GM21360 (cell line): Measurements from ENCODE around the gene PAK3.
A peak's percentile ranks its signal among the peaks of the same experiment; 100 is the strongest.

Experiments
- ATAC-seq: cut with Tn5 transposase; IDR thresholded peaks from one replicate; pipeline ENCODE4 v1.9.1; 2021; ENCODE audit warnings: mild to moderate bottlenecking, moderate library complexity; ENCODE audit not compliant: unreplicated experiment

The PAK3 gene

GRCh38 chrX:111095974-111096895, at the start of gene PAK3:
Gene PAK3 (plus strand): TSS chrX:111096191. CDS start chrX:111123104, 26,913 bp downstream.
- ATAC-seq = peak; percentile 35

DNA sequence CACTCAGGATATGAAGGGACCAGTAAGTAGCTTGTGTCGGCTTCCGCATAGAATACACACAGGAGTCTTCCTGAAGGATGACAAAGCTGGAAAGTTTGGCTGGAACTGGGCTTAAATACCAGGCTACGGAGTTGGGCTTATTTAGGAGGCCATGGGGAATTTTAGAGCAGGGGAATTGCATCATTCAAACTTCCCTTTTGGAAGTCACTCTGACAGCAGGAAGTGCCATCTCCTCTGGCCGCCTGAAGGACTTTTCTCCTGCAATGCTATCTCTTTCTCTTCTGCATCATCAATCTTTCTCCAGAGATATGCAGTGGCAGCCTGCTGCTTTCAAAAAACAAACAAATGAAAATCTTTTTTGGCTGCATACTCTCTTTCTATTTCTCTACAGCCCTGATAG, 48.4 kb upstream of the PAK3 start:
- no peak for ATAC-seq

DNA sequence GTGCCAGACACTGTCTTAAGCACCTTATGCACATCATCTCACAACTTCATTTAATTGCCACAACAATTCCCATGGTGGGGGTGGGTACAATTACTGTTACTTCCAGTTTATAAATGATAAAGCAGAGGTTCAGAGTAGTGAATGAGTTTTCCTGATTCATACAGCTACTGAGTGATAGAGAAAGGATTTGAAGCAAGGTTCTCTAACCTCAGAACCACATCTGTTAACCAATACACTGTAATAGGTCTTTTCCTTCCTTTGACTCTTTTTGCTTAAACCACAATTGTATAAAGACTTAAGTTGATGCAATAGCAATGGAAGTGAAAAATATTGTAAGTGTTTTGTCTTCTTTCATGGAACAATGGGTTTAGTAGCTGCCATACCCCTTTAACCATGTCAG, 43.5 kb upstream of the PAK3 start:
- ATAC-seq = no peak

DNA sequence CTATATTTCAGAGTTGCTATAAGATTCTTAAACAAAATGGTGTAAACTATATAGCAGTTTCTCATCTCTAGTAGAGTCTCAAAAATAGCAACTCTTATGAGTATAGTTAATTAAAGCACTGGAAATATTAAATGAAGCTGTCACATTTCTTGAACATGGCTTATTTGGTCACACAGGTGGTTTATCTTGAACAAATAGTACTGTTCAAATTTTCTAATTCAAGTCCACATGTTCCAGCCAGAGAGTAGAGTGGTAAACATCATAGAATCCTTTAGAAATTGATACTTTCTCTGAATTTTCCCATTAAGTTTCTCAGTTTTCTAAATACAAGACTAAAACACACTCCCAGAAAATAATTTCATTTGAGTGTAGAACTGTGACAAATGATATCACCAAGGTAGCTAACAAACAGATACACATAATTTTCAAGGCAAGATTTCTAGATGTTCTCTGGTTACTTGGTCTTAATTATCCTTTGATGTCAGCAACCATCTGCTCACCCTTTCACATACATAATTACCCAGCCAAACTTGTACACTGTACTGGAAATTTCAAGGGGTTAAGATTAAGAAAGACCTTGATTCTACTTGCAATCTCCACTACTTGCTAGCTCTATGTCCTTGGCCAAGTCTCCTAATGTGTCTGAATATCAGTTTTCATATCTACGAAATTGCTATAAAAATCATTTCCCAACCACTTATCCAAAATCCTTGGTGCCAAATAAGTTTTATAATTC, 24.3 kb upstream of the PAK3 start:
- no peak for ATAC-seq

GRCh38 chrX:111083081-111083480, 12.9 kb upstream of the PAK3 start:
- ATAC-seq = no peak

DNA sequence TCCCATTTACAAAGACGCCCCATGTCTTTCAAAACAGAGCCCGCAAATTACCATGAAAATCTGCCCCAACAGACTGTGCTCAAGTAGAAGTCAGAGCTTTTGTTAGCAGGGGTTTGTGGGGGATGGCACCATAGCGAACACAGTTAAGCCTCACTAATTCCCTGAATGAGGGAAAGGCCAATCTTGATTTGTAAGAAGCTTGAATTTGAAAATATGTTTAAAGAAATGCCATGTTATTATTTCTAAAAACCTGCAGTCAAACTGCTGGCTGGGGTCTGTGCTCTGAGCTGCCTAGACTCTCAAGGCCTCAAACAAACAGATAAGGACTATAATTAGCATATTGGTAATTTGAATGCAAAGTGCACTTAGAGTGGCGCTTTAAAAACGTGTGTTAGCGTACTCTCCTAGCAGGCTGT, 9.4 kb upstream of the PAK3 start:
- ATAC-seq = no peak

- no peak for ATAC-seq
These were observed 7.4 kb upstream of the PAK3 start for GRCh38 chrX:111088628-111089027.

DNA sequence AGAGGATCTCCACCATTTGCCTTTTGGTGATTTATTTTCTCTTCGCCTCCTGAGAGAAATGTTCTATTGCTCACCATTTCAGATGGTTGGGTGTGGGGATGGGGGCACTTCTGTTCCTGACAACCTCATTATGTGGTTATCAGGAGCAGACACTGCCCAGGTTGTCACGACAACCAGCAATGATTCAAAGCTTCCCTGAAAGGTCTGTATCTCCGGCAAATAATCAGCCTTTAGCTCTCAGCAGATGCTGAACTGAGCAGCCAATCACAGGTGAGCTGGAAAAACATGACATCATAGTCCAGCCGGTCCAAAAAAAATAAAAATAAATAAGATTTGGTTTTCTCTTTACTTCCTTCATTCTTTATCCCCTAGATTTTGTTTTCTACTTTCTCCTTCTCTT, 5.5 kb upstream of the PAK3 start:
- no peak for ATAC-seq

DNA sequence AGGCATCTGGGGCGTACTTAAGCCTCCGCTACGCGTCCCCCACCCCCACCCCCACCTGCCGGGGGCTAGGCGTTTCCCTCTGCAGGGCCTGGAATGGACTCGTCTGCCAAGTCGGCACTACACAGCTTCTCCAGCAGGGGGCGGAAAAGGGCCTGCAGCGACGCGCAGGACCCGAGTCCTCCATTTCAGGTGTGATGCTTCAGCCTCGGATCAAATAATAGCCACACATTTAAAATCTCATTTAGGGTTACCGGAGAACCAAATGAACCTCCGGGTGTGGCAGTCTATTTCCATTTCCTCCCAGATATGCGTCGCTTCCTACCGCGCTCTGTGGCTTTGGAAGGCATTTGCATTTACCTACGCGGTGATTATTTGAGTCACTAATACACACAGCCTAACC, 2.9 kb downstream of the PAK3 start:
- ATAC-seq = peak; percentile 73

GRCh38 chrX:111100191-111100590, 4.2 kb downstream of the PAK3 start:
- peak; percentile 65 for ATAC-seq

- no peak for ATAC-seq
These were observed 5.6 kb downstream of the PAK3 start for GRCh38 chrX:111101580-111101979.

DNA sequence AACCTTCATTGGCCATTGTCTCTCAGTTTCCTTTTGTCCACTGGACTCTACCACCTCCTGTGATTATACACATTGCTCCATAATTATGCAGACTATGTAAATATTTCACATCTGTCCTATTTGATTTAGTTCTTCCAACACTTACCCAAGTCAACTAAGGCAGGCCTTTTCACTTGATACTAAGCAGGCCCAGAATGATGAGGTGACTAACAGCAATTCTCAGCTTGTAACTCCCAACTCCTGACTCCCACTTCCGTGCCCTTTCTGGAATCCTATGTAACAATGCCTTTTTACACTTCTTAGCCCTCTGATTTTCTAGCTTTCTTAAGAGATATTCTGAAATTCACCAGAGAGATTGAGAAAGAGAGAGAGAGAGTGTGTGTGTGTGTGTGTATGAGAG, 6.6 kb downstream of the PAK3 start:
- ATAC-seq = no peak

GRCh38 chrX:111103246-111103645, 7.3 kb downstream of the PAK3 start:
- no peak for ATAC-seq

DNA sequence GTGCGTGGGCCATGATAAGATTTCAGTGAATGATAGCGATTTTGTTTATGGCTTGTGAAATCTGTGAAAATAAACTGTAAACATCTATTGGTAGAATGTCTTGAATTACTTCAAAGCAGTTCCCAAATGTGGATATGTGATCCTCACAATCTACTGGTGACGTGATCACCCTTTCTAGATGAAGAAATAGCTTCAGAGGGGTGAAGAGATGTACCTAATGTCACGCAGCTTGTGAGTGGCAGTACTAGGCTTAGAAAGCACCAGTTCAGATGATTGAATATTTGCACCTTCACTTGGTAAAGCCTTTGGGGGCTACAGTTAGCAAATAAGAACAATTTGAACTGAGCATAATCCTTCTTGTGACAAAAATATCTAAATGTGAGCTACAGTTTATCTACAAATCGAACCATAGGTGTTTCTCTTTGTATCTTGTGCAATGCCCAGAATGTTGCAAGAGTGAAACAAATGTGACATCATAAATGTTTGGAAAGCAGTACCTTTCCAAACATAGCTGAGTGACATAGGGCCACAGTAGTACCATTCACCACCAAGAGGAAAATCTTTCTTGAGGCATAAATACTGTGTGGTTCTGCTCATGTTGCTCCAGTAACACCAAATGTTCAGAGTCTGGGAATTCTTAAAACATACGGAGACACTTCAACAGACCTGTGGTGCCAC, 14.2 kb downstream of the PAK3 start:
- ATAC-seq = no peak

DNA sequence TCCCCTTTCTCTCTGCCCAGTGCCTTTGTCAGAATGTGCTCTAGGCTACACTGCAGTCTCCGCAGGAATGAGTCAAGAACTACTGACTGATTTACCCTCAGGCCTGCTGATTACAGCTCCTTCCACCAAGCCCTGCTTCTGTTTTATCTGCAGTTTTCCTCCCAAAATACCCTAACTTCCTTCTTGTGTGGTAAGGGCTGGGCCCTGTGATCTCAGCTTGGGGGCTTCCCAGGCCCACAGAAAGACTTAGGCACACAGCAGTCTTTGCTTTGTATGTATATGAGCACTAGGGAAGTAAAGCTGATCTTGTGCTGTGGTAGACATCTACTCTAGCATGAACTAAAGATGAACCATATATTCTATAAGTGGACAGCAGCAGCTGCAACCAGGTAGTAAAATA, 18.8 kb downstream of the PAK3 start:
- no peak for ATAC-seq

DNA sequence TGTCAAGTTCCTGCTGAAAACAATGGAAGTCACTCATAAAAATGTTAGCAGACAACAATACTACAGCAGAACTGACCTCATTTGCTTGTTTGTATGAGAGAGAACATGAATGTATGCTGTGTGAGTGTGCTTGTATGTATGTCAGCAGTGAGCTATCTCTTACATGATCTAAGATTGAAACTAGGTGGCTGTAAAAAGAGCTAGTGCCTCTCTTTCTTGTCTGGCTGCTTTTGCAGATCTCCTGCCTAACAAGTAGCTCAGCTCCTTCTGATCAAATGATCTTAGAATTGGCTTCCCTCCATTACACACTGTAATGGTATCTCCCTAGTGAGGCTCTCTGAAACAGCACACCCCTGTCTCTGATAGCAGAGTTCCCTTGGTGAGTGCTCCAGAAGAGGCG, 20.7 kb downstream of the PAK3 start:
- ATAC-seq = no peak

DNA sequence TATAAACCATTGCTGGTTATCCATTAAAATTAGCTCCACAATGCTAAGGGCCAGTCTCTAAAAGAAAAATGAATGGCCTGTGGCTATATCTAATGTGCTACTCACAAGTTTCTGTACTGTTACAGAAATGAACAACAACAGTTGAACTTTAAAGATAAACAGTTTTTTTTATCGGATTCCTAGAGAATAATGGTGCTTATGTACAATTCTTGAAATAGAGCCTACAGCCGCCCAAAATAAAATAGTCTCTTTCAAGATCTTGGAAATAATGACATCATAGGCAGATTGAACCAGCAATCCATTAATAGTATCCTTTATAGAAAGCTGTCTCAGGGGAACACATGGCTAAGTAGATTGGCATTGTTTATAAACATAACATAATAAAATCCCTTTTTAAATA, 23.4 kb downstream of the PAK3 start:
- ATAC-seq = no peak

DNA sequence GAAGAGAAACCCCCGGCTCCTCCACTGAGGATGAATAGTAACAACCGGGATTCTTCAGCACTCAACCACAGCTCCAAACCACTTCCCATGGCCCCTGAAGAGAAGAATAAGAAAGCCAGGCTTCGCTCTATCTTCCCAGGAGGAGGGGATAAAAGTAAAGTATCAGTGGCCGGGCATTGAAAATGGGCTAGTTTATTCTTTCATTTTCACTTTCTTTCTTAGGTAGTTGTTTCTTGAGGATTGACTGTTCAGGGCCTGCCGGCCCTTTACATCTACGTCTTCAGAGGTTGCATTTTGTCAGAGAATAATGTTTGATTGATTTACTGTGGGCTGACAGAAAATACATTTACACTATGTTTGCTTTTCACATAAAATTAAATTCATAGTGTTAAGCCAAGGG, 27.1 kb downstream of the PAK3 start:
- peak; percentile 53 for ATAC-seq

DNA sequence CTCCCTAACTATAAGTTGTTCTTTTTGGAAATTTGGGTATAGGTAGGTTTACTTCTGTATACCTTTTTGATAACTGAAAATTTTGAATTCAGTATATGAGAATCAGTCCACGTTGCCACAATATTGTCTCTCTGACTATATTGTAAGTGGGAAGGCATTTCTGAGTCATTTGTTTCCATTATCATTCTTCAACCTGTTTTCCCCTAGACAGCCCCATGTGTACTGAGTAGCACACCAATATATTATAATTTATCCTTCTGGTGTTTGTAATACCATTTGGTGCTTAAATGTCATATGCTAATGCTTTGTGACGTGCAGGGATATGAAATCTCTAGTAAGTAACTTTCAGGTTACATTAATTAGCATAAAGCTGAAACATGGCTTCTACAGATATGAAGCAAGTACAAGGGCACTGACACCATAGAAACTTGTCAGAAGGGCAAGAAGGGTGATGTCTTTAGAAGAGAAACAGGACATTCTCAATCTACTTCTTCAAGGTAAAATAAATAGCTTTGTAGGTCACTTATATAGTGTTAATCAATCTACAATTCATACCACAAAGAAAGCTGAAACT, 27.7 kb downstream of the PAK3 start:
- ATAC-seq = no peak

- ATAC-seq = no peak
These were observed 28.4 kb downstream of the PAK3 start for GRCh38 chrX:111124418-111124817.

DNA sequence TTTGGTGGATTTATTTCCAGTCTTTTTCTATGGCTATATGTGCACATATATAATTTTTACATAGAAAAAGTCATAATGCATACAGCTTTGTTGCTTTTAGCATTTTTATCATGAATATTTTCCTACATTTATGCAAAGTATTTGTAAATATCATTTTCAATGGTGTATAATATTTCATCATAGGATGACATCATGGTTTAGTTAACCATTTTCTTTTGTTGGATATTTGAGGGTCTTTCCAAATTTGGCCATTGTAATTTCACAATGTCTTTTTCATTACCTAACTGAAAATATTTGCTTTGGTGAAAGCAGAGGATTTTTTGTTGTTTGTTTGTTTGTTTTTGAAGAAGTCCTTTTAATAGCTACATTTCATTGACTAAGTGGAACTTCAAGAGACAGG, 31.0 kb downstream of the PAK3 start:
- no peak for ATAC-seq
